Keratinocyte (primary cell): ENCODE results near the gene PPM1H. TPM values are rescaled to one million over a fixed set of nuclear protein-coding genes. Genes with fewer than 3 reads are reported as not detected.

Experiments
- DNase-seq: peaks from one replicate; pipeline ENCODE4 v3.0.0-alpha.2; 2011; ENCODE audit warnings: low read depth, missing footprints, low spot score
- FAIRE-seq: peaks from 2 replicates; lab custom pipeline; 2011; peaks lifted over from hg19 to GRCh38; lab: Jason Lieb, UNC
- H2AFZ ChIP-seq: 2 replicates; pipeline ENCODE4 v1.6.0; 2012; ENCODE audit warnings: low read length, control low read depth, inconsistent platforms; ENCODE audit not compliant: control insufficient read depth
- H3K27ac ChIP-seq: 2 replicates; pipeline ENCODE4 v1.5.1; 2011; ENCODE audit warnings: low read length; ENCODE audit not compliant: control insufficient read depth, insufficient read depth
- H3K27me3 ChIP-seq: 3 replicates; pipeline ENCODE4 v1.6.0; 2011; ENCODE audit warnings: low read length; ENCODE audit not compliant: control insufficient read depth, insufficient read depth; ENCODE audit errors: extremely low read depth
- H3K36me3 ChIP-seq, 2 experiments: 2 replicates in 1 of 2; 3 replicates in 1 of 2; pipeline ENCODE4 v1.5.1; 2011; ENCODE audit warnings: low read length in 2 of 2, mild to moderate bottlenecking in 1 of 2; ENCODE audit not compliant: control insufficient read depth in 2 of 2, insufficient read depth in 2 of 2; ENCODE audit errors: extremely low read depth in 1 of 2
- H3K4me1 ChIP-seq: 3 replicates; pipeline ENCODE4 v1.5.1; 2011; ENCODE audit warnings: low read length; ENCODE audit not compliant: control insufficient read depth, insufficient read depth; ENCODE audit errors: extremely low read depth
- H3K4me2 ChIP-seq: 3 replicates; pipeline ENCODE4 v1.6.0; 2011; ENCODE audit warnings: low read depth, low read length; ENCODE audit not compliant: control insufficient read depth, insufficient read depth; ENCODE audit errors: extremely low read depth
- H3K4me3 ChIP-seq, 3 experiments: fragments of 200-600 bp in 1 of 3; sonication (generic) in 1 of 3; 2 replicates in 2 of 3; 3 replicates in 1 of 3; pipeline ENCODE4 v1.5.1; 2011 to 2016; ENCODE audit warnings: low read length in 3 of 3, mild to moderate bottlenecking in 3 of 3, control low read depth in 2 of 3, inconsistent platforms in 1 of 3, low read depth in 1 of 3, mixed read lengths in 1 of 3, mixed run types in 1 of 3, moderate library complexity in 1 of 3; ENCODE audit not compliant: control insufficient read depth in 2 of 3, insufficient read depth in 2 of 3; ENCODE audit errors: extremely low read depth in 1 of 3
- H3K79me2 ChIP-seq: 2 replicates; pipeline ENCODE4 v1.6.0; 2012; ENCODE audit warnings: low read length; ENCODE audit not compliant: control insufficient read depth, insufficient read depth
- H3K9ac ChIP-seq: 3 replicates; pipeline ENCODE4 v1.6.0; 2011; ENCODE audit warnings: low read length; ENCODE audit not compliant: control insufficient read depth, insufficient read depth; ENCODE audit errors: extremely low read depth
- H3K9me1 ChIP-seq: 3 replicates; pipeline ENCODE4 v1.6.0; 2011; ENCODE audit warnings: low read length; ENCODE audit not compliant: control insufficient read depth, insufficient read depth; ENCODE audit errors: extremely low read depth
- H3K9me3 ChIP-seq: 2 replicates; pipeline ENCODE4 v1.5.1; 2012; ENCODE audit warnings: low read depth, low read length; ENCODE audit not compliant: control insufficient read depth
- H4K20me1 ChIP-seq: 3 replicates; pipeline ENCODE4 v1.6.0; 2011; ENCODE audit warnings: low read length; ENCODE audit not compliant: control insufficient read depth, insufficient read depth; ENCODE audit errors: extremely low read depth
- CTCF ChIP-seq, 3 experiments: IDR thresholded peaks in 1 of 3; conservative IDR thresholded peaks in 1 of 3; optimal IDR thresholded peaks in 1 of 3; 2 replicates in 2 of 3; 3 replicates in 1 of 3; pipeline versions ENCODE3 to v1.5.1; 2011; ENCODE audit warnings: low read length in 3 of 3, mild to moderate bottlenecking in 3 of 3, moderate library complexity in 2 of 3, control low read depth in 1 of 3, inconsistent platforms in 1 of 3; ENCODE audit not compliant: insufficient read depth in 2 of 3; ENCODE audit errors: extremely low read depth in 1 of 3
- EZH2 ChIP-seq: IDR thresholded peaks from one replicate; pipeline ENCODE4 v1.6.1; 2012; ENCODE audit warnings: inconsistent platforms, mild to moderate bottlenecking, low read length, moderate library complexity
- dilution Hi-C: fragments of 300-500 bp; cut with MboI; formaldehyde crosslinking; loops from one replicate; pipeline ENCODE4 v1.7.0; 2020; ENCODE audit warnings: low sequenced_read_pairs; ENCODE audit not compliant: extremely low pct_ligation_motif_present
- polyA plus RNA-seq, 5 experiments: library from polyadenylated mRNA; depleted of rRNA in 3 of 5; stranded (reverse) in 3 of 5; stranded (forward) in 1 of 5; unstranded in 1 of 5; fragments of >200 nt; gene quantifications; 1 replicate in 1 of 5; 2 replicates in 3 of 5; 3 replicates in 1 of 5; pipeline versions ENCODE4 v1.2.1 to v1.2.3, GENCODE V29; 2011 to 2012; ENCODE audit warnings: missing spikeins in 2 of 5, low read depth in 1 of 5, low replicate concordance in 1 of 5

Gene PPM1H
- polyA plus RNA-seq, 1 donor (not counting 4 experiments of a cell fraction or from before 2014, with no cell fraction given), result 0.09 TPM

GRCh38 chr12:62924084-62924483 lies 10.9 kb downstream of the PPM1H start:
- Histone ChIP-seq H3K9ac (no peak overlapping the region), H3K4me3 (no peak overlapping the region), H3K4me2 (no peak overlapping the region), H3K9me3 (no peaks in the 10 kb centered on the region), H3K9me1 (no peaks in the 10 kb centered on the region), H3K27me3 (peaks cover 3% of the 10 kb centered on the region), H4K20me1 (no peaks in the 10 kb centered on the region), H3K36me3 (no peaks in the 10 kb centered on the region), H3K4me1 (no peaks in the 10 kb centered on the region), H2AFZ (no peak overlapping the region), H3K27ac (no peak overlapping the region), H3K79me2 (no peaks in the 10 kb centered on the region)
- FAIRE-seq, result no peak
- DNase-seq, result no peak
- dilution Hi-C loops, result no loop called here
- TF ChIP-seq CTCF (optimal IDR thresholded peaks at IDR 0.05 in 1 of 3, IDR thresholded peaks at IDR 0.05 in 1 of 3, conservative IDR thresholded peaks at IDR 0.05 in 1 of 3; ENCODE audit: extremely low read depth in 1 of 3, insufficient read depth in 2 of 3, low read length in 3 of 3), result no peak
- no peak for TF ChIP-seq EZH2

GRCh38 chr12:62922539-62922938 lies 12.4 kb downstream of the PPM1H start:
- no peak overlapping the region for H3K4me3 ChIP-seq
- FAIRE-seq, result no peak
- H3K9me3 ChIP-seq, result no peaks in the 10 kb centered on the region
- no peak overlapping the region for H3K4me2 ChIP-seq
- no peak for TF ChIP-seq EZH2
- TF ChIP-seq CTCF (optimal IDR thresholded peaks at IDR 0.05 in 1 of 3, IDR thresholded peaks at IDR 0.05 in 1 of 3, conservative IDR thresholded peaks at IDR 0.05 in 1 of 3; ENCODE audit: extremely low read depth in 1 of 3, insufficient read depth in 2 of 3, low read length in 3 of 3), result no peak
- no peaks in the 10 kb centered on the region for H4K20me1 ChIP-seq
- no peaks in the 10 kb centered on the region for H3K79me2 ChIP-seq
- H3K4me1 ChIP-seq, result no peaks in the 10 kb centered on the region
- no peak overlapping the region for H3K27ac ChIP-seq
- no peak overlapping the region for H3K9ac ChIP-seq
- no peak for DNase-seq
- no peak overlapping the region for H2AFZ ChIP-seq
- H3K9me1 ChIP-seq, result no peaks in the 10 kb centered on the region
- no peaks in the 10 kb centered on the region for H3K27me3 ChIP-seq
- H3K36me3 ChIP-seq, result no peaks in the 10 kb centered on the region
- dilution Hi-C loops, result no loop called here
